GM10266 (cell line): ENCODE results near the gene KEL.

Experiments used
- DNase-seq: peaks from one replicate; pipeline ENCODE4 v3.0.0; 2012; ENCODE audit errors: extremely low spot score
- TF ChIP-seq, protein P1 (sequence below): IDR thresholded peaks from 2 replicates; pipeline ENCODE4 v1.5.1; 2012; ENCODE audit warnings: mild to moderate bottlenecking, low read depth; ENCODE audit not compliant: control insufficient read depth, insufficient read depth; ENCODE audit errors: missing control alignments

KEL gene

DNA sequence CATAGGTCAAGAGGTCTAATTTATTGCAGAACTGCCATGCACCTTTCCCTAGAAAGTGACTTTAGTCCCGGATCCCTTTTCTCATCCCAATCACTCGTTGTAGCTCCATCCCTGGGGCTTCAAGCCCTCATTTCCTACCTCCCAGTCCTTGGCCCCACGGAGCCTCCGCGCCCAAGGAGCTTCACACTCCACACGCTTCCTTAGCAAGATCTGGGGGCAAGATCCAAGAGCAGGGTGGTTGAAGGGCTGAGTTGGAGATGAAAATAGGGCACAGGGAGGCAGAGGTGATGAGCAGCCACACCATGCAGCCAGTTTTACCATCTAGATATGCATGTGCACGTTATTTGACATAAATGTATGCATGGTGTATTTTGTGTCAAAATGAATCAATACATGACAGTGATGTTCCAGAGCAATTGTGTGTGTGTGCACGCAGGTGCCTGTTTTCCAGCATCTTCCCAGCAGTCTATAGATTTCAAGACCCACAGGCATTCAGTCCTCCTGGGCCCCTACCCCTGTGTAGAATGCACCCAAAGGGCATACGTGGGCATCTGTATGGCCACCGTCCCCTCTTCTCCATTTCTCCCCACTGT, 70.6 kb downstream of the KEL start:
- no peak for DNase-seq
- TF ChIP-seq, protein P1, sequence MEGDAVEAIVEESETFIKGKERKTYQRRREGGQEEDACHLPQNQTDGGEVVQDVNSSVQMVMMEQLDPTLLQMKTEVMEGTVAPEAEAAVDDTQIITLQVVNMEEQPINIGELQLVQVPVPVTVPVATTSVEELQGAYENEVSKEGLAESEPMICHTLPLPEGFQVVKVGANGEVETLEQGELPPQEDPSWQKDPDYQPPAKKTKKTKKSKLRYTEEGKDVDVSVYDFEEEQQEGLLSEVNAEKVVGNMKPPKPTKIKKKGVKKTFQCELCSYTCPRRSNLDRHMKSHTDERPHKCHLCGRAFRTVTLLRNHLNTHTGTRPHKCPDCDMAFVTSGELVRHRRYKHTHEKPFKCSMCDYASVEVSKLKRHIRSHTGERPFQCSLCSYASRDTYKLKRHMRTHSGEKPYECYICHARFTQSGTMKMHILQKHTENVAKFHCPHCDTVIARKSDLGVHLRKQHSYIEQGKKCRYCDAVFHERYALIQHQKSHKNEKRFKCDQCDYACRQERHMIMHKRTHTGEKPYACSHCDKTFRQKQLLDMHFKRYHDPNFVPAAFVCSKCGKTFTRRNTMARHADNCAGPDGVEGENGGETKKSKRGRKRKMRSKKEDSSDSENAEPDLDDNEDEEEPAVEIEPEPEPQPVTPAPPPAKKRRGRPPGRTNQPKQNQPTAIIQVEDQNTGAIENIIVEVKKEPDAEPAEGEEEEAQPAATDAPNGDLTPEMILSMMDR: no peak
